HL-60 (cell line): Measurements from ENCODE around the gene PTEN.

Experiments used
- DNase-seq, 2 experiments: peaks; one replicate each; pipeline ENCODE4 v3.0.0-alpha.2; 2010 to 2020; ENCODE audit warnings: low read depth in 1 of 2, low spot score in 1 of 2
- H3K27ac ChIP-seq: fragments of 250-450 bp; sonication (Bioruptor Pico); replicated peaks from 2 replicates; pipeline ENCODE4 v1.5.1; 2020; ENCODE audit warnings: mild to moderate bottlenecking, moderate library complexity
- H3K27me3 ChIP-seq: fragments of 250-450 bp; sonication (Bioruptor Pico); 2 replicates; pipeline ENCODE4 v1.5.1; 2021; ENCODE audit warnings: mild to moderate bottlenecking, moderate library complexity; ENCODE audit not compliant: insufficient read depth, poor library complexity, severe bottlenecking
- H3K4me3 ChIP-seq: replicated peaks from 2 replicates; pipeline ENCODE4 v1.5.1; 2011; ENCODE audit warnings: mild to moderate bottlenecking, control low read depth, low read length; ENCODE audit not compliant: insufficient read depth
- GABPA ChIP-seq: IDR thresholded peaks from 2 replicates; pipeline ENCODE4 v1.6.1; 2012; ENCODE audit warnings: low read depth
- POLR2AphosphoS5 ChIP-seq: IDR thresholded peaks from 2 replicates; pipeline ENCODE4 v1.6.1; 2012; ENCODE audit warnings: low read depth
- SPI1 ChIP-seq: IDR thresholded peaks from 2 replicates; pipeline ENCODE4 v1.6.1; 2012; ENCODE audit warnings: low read depth, mild to moderate bottlenecking, borderline replicate concordance
- TF ChIP-seq, protein P1 (sequence below): IDR thresholded peaks from one replicate; pipeline ENCODE4 v1.5.1; 2011; ENCODE audit warnings: low read length, control low read depth, inconsistent platforms; ENCODE audit not compliant: insufficient read depth
- TF ChIP-seq, protein P2 (sequence below): IDR thresholded peaks from 2 replicates; pipeline ENCODE4 v1.6.1; 2012; ENCODE audit warnings: low read depth; ENCODE audit not compliant: insufficient replicate concordance

PTEN gene

DNA sequence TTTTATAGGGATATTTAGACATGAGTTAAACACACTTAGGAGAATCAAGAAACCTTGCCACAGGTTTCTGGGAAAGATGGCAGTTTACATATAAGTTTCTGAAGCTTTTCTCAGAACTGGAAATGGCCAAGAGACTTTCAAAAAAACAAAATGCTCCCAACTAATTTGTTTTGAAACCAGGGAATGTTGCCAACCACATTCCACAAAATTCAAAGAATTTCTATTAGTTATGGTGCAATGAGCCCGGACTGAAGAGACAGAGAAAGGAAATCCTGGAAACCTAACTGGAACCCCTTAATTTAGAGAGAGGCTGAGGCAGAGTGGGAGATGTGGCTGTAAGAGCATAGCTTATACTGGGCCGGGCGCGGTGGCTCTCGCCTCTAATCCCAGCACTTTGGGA is 128.5 kb downstream of the PTEN start:
- H3K4me3 ChIP-seq, result no peak overlapping the region
- no peak for DNase-seq
- TF ChIP-seq, protein P1, sequence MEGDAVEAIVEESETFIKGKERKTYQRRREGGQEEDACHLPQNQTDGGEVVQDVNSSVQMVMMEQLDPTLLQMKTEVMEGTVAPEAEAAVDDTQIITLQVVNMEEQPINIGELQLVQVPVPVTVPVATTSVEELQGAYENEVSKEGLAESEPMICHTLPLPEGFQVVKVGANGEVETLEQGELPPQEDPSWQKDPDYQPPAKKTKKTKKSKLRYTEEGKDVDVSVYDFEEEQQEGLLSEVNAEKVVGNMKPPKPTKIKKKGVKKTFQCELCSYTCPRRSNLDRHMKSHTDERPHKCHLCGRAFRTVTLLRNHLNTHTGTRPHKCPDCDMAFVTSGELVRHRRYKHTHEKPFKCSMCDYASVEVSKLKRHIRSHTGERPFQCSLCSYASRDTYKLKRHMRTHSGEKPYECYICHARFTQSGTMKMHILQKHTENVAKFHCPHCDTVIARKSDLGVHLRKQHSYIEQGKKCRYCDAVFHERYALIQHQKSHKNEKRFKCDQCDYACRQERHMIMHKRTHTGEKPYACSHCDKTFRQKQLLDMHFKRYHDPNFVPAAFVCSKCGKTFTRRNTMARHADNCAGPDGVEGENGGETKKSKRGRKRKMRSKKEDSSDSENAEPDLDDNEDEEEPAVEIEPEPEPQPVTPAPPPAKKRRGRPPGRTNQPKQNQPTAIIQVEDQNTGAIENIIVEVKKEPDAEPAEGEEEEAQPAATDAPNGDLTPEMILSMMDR, result no peak
- TF ChIP-seq GABPA (no peak), POLR2AphosphoS5 (no peak), SPI1 (no peak)
- TF ChIP-seq, protein P2, sequence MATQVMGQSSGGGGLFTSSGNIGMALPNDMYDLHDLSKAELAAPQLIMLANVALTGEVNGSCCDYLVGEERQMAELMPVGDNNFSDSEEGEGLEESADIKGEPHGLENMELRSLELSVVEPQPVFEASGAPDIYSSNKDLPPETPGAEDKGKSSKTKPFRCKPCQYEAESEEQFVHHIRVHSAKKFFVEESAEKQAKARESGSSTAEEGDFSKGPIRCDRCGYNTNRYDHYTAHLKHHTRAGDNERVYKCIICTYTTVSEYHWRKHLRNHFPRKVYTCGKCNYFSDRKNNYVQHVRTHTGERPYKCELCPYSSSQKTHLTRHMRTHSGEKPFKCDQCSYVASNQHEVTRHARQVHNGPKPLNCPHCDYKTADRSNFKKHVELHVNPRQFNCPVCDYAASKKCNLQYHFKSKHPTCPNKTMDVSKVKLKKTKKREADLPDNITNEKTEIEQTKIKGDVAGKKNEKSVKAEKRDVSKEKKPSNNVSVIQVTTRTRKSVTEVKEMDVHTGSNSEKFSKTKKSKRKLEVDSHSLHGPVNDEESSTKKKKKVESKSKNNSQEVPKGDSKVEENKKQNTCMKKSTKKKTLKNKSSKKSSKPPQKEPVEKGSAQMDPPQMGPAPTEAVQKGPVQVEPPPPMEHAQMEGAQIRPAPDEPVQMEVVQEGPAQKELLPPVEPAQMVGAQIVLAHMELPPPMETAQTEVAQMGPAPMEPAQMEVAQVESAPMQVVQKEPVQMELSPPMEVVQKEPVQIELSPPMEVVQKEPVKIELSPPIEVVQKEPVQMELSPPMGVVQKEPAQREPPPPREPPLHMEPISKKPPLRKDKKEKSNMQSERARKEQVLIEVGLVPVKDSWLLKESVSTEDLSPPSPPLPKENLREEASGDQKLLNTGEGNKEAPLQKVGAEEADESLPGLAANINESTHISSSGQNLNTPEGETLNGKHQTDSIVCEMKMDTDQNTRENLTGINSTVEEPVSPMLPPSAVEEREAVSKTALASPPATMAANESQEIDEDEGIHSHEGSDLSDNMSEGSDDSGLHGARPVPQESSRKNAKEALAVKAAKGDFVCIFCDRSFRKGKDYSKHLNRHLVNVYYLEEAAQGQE, result no peak
- no peaks in the 10 kb centered on the region for H3K27me3 ChIP-seq
- no peak overlapping the region for H3K27ac ChIP-seq

DNA sequence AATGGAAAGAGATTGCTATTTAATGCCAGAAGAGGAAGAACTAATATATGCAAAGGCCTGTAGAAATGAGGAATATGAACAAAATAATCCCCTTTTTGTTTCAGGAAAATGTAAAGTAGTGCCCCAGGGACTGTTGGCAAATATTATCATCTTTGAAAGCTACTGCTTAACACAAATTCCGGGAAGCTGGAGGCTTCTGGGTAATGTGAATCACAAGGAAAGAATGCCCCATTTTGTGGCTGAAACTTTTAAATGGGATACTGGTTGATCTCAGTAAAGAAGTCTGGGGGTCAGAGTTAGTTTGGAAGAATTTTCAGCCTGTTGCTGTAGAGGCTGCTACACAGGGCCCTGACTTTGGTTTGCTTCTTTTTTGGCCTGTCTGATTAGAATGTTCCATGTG is 141.0 kb downstream of the PTEN start:
- TF ChIP-seq, protein P2, result no peak
- no peak for TF ChIP-seq POLR2AphosphoS5
- TF ChIP-seq, protein P1, result no peak
- TF ChIP-seq SPI1, result no peak
- no peak for TF ChIP-seq GABPA
- no peak overlapping the region for H3K4me3 ChIP-seq
- H3K27ac ChIP-seq, result no peak overlapping the region
- DNase-seq, result no peak
- no peaks in the 10 kb centered on the region for H3K27me3 ChIP-seq

DNA sequence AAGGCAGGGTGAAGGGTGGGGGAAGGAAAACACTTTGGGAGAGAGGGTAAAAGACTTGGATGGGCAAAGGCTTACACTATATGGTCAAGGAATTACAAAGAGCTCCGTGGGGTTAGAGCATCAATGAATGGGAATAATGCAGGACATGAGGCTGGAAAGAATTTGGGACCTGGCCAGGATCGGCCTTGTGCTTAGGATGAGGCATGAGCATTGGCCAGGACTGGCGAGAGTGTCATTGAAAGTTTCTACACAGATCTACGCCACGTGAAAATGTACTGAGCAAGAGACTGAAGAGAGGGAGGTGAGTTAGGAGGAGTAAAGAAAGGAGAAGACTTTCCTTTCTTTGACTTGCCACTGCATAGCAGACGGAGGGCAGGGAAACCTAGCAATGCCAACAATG is 142.8 kb downstream of the PTEN start:
- DNase-seq, result no peak
- no peak overlapping the region for H3K4me3 ChIP-seq
- no peak overlapping the region for H3K27ac ChIP-seq
- no peaks in the 10 kb centered on the region for H3K27me3 ChIP-seq
- TF ChIP-seq, protein P1, result no peak
- TF ChIP-seq, protein P2, result no peak
- no peak for TF ChIP-seq SPI1
- no peak for TF ChIP-seq POLR2AphosphoS5
- no peak for TF ChIP-seq GABPA
